GM12892 (cell line): Measurements from ENCODE around the gene FOXRED2.

Source experiments
- POLR2A ChIP-seq: IDR thresholded peaks from 2 replicates; pipeline ENCODE4 v1.6.1; 2011; ENCODE audit warnings: low read depth, low read length, control low read depth
- POLR2AphosphoS5 ChIP-seq: IDR thresholded peaks from 2 replicates; pipeline ENCODE4 v1.6.1; 2011; ENCODE audit warnings: low read depth, low read length, control low read depth

- TF ChIP-seq POLR2A (no peak), POLR2AphosphoS5 (no peak)
These were observed 25.6 kb upstream of the FOXRED2 start for GRCh38 chr22:36532466-36532865.
